GM19238 (cell line): Measurements from ENCODE around the gene KIF1B.
A peak's percentile ranks its signal among the peaks of the same experiment; 100 is the strongest.
"Not testable (repeated sequence)": the region's sequence is repeated elsewhere in the genome, so short reads cannot be mapped to it uniquely, and the experiment has no call there.

Experiments used
- DNase-seq: peaks from one replicate; pipeline ENCODE4 v3.0.0; 2011; ENCODE audit warnings: low spot score; ENCODE audit not compliant: insufficient read length

The KIF1B gene

GRCh38 chr1:10424651-10425050 is 214.3 kb downstream of the KIF1B start:
- DNase-seq = no peak

DNA sequence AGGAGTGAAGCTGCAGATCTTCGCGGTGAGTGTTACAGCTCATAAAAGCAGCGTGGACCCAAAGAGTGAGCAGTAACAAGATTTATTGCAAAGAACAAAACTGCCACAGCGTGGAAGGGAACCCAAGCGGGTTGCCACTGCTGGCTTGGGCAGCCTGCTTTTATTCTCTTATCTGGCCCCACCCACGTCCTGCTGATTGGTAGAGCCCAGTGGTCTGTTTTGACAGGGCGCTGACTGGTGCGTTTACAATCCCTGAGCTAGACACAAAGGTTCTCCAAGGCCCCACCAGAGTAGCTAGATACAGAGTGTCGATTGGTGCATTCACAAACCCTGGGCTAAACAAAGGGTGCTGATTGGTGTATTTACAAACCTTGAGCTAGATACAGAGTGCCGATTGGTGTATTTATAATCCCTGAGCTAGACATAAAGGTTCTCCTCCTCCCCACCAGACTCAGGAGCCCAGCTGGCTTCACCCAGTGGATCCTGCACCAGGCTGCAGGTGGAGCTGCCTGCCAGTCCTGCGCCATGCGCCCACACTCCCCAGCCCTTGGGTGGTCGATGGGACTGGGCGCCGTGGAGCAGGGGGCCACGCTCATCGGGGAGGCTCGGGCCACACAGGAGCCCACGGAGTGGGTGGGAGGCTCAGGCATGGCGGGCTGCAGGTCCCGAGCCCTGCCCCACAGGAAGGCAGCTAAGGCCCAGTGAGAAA is 215.6 kb downstream of the KIF1B start:
- DNase-seq = not testable (repeated sequence)

- not testable (repeated sequence) for DNase-seq
Measured at GRCh38 chr1:10426535-10426848, 216.1 kb downstream of the KIF1B start.

- no peak for DNase-seq
Measured at GRCh38 chr1:10428984-10429383, 218.6 kb downstream of the KIF1B start.

GRCh38 chr1:10429868-10430215 is 219.5 kb downstream of the KIF1B start:
- no peak for DNase-seq

- DNase-seq = peak; percentile 96
Measured at GRCh38 chr1:10430216-10431069, 220.1 kb downstream of the KIF1B start, which contains the start of gene CENPS. TSS of gene CENPS (plus strand) at chr1:10430433. CDS start at chr1:10430518, 85 bp downstream.
